ENCODE data around the gene SLC25A43.
"Not testable (repeated sequence)": the region's sequence is repeated elsewhere in the genome, so short reads cannot be mapped to it uniquely, and the experiment has no call there.

The SLC25A43 gene

GRCh38 chrX:119467842-119468550, 68.9 kb downstream of the SLC25A43 start, which contains the start of gene SLC25A5:
Gene SLC25A5, plus strand, starts transcription at chrX:119468444. Its CDS starts 72 bp downstream, at chrX:119468516.
- DNase-seq (ENCODE audit: low spot score), result peak; percentile 76

GRCh38 chrX:119468551-119469312, 69.6 kb downstream of the SLC25A43 start:
- peak; percentile 75 for DNase-seq (ENCODE audit: low spot score)

GRCh38 chrX:119469313-119469635, 70.1 kb downstream of the SLC25A43 start:
- no peak for DNase-seq (ENCODE audit: low spot score)

- no peak for DNase-seq (ENCODE audit: low spot score)
Observed at GRCh38 chrX:119474615-119475388, 75.7 kb downstream of the SLC25A43 start.

- DNase-seq (ENCODE audit: low spot score), result no peak
Observed at GRCh38 chrX:119475389-119476101, 76.4 kb downstream of the SLC25A43 start.

GRCh38 chrX:119477812-119478232, 78.7 kb downstream of the SLC25A43 start:
- no peak for DNase-seq (ENCODE audit: low spot score)

- no peak for DNase-seq (ENCODE audit: low spot score)
Observed at GRCh38 chrX:119478504-119478903, 79.4 kb downstream of the SLC25A43 start.

- no peak for DNase-seq (ENCODE audit: low spot score)
Observed at GRCh38 chrX:119479845-119480244, 80.7 kb downstream of the SLC25A43 start.

GRCh38 chrX:119481323-119481801, 82.2 kb downstream of the SLC25A43 start:
- DNase-seq (ENCODE audit: low spot score), result no peak

GRCh38 chrX:119482041-119482440, 82.9 kb downstream of the SLC25A43 start:
- DNase-seq (ENCODE audit: low spot score), result no peak

- peak; percentile 46 for DNase-seq (ENCODE audit: low spot score)
Observed at GRCh38 chrX:119482481-119483480, 83.6 kb downstream of the SLC25A43 start.

- no peak for DNase-seq (ENCODE audit: low spot score)
Observed at GRCh38 chrX:119486745-119487144, 87.6 kb downstream of the SLC25A43 start.

GRCh38 chrX:119487766-119488165, 88.6 kb downstream of the SLC25A43 start:
- not testable (repeated sequence) for DNase-seq (ENCODE audit: low spot score)

GRCh38 chrX:119488749-119489148, 89.6 kb downstream of the SLC25A43 start:
- peak; percentile 37 for DNase-seq (ENCODE audit: low spot score)

GRCh38 chrX:119489212-119490074, 90.3 kb downstream of the SLC25A43 start:
- no peak for DNase-seq (ENCODE audit: low spot score)

- DNase-seq (ENCODE audit: low spot score), result no peak
Observed at GRCh38 chrX:119492463-119492862, 93.3 kb downstream of the SLC25A43 start.

GRCh38 chrX:119493851-119494495, 94.8 kb downstream of the SLC25A43 start:
- DNase-seq (ENCODE audit: low spot score), result not testable (repeated sequence)

All from SK-N-DZ (cell line).